ENCODE results near the gene MRPS10.
A peak's percentile ranks its signal among the peaks of the same experiment; 100 is the strongest.
"Not testable (repeated sequence)": the region's sequence is repeated elsewhere in the genome, so short reads cannot be mapped to it uniquely, and the experiment has no call there.

MRPS10 gene

DNA sequence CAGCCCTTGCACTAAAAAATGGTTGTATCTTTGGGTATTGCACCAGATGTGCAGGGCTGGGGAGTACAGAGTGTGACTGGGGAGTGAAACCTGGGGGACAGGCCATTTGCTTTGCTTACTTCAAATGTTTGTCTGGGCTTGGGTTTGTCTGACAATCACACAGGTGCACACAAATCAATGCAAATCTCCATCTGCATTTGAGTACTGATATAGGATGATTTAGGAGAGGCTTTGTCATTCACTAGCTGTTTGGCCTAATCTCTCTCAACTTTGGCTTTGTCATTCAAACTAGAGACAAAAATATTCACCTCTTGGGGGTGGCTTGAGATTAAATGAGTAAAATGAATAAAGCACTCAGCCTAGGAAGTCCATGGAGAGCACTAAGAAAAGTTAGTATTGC lies 40.7 kb downstream of the MRPS10 start:
- no peak for DNase-seq (ENCODE audit: low read depth in 2 of 2)

DNA sequence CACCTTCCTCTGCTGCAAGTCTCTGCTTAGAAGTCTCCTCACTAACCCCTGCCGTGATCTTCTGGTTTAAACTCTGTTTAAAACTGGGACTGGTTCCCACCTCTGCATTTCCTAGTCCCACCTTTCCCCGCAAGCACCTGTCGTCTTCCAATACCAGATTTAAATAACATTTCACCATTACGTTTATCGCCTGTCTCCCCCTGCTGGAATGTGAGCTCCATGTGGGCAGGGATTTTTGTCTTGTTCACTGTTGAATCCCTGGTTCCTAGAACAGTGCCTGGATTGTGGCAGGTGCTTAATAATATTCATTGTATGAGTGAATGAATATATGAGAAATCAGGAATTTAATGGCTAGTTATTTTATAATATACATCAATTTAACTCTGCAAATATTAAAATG lies 41.8 kb downstream of the MRPS10 start:
- DNase-seq (ENCODE audit: low read depth in 2 of 2), result no peak

DNA sequence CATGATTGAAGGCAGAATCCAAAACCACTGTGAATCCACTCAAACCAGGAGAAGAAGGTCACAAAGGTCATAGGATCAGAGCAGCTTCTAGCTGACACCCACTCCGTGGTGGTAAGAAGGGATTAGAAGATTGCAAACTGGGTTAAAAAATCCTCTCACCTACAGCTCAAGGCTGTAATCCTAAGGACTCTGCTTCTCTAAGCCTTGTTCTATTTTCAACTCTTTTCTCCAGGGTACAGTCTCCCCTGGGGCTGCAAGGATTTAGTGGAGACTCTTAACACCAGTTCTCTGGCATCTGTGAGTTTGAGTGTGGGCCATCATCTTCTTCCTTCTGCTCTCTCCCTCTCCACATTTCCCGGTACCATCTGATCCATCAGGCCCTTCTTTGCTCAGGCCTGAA lies 44.6 kb downstream of the MRPS10 start, which contains the start of gene GUCA1A:
Gene GUCA1A (plus strand): TSS at position 264 of the 400 bp plus-strand sequence. CDS start 250 bp downstream, outside the sequence.
- DNase-seq (ENCODE audit: low read depth in 2 of 2), result no peak

DNA sequence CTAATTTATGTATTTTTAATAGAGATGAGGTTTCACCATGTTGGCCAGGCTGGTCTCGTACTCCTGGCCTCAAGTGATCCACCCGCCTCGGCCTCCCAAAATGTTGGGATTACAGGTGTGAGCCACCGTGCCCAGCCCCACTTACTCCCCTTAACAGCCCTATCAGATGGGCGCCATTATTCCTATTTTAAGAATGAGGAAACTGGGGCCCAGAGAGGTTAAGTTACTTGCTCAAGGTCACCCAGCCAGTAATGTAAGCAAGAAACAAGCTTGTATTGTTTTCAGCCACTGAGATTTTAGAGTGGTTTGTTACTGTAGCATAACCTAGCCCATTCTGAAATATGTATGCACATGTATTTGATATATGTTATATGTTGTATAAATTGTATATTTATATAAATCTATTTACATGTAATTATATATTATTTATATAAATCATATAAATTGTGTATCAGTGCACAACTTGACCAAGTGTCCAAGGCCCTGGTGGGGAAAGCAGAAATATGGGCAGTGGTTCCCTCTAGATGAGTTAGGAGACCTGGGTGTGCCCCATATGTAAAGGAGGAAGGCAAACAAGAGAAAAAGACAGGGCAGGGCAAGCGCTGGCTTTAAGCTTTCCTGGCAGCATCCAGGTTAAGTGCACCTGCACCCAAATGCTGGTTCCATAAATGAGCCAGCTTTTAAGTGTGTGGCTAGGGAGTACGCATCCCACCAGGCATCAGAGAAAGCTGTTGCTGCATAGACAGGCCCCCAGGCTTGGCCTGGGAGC lies 45.7 kb downstream of the MRPS10 start:
- DNase-seq (ENCODE audit: low read depth in 2 of 2), result no peak

DNA sequence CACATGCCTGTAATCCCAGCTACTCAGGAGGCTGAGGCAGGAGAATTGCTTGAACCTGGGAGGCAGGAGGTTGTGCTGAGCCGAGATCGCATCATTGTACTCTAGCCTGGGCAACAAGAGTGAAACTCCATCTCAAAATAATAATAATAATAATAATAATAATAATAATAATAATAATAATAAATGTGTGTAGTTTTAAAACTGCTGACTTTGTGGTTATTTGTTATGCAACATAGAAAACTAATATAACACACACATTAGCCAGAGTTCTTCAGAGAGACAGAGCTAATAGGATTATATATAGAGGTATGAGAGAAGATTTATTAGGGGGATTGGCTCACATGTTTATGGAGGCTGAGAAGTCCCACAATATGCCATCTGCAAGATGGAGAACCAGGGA lies 47.9 kb downstream of the MRPS10 start:
- DNase-seq (ENCODE audit: low read depth in 2 of 2), result not testable (repeated sequence)

DNA sequence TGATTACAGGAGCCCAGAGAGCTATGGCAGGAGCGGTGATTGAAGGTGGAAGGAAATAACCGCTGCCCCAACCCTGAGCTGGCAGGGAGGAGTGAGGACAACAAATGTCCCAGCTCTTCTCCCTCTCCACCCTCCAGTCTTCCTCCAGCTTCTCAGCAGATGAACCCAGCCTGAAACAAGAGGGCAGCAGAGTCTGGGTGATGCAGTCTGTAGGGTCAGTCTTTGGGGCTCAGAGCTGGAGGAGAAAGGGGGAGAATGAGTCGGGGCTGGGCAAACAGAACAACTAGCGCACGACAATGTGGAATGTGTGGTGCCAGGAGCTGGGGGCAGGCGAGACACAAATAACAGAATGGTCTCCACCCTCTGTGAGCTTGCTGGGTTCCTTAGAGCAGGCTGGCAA lies 49.0 kb downstream of the MRPS10 start:
- no peak for DNase-seq (ENCODE audit: low read depth in 2 of 2)

DNA sequence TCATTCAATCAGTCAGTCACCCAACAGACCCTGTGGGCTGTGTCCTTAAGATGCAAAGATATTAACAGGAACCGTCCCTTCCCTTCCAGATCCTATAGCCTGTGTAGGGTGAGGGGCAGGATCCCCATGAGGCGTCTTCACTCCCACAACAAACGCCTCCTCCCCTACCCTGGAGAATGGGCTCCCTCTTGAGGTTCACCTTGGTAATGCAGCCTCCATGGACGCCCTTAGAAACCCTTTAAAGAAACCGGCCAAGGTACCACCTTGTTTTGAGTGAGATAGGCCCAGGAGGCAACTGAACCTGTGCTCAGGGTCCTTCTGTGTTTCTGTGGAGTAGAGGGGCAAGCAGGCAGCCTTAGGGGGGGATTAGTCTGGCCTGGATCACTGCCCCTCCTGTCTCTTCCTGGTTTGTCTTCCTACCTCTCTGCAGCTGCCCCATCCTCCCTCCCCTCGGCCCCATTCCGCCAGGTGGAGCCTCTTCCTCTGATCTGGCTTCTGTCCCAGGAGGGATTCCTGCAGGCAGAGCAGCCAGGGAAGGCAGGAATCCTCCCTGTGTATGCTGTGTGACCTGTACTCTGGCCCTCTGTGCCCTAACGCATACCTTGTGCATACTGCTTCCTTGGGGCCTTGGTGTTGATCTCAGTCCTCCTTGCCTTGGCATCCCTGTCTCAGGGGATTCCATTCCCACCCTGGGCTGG lies 51.1 kb downstream of the MRPS10 start:
- peak; percentile 66 to 82 for DNase-seq (ENCODE audit: low read depth in 2 of 2)

DNA sequence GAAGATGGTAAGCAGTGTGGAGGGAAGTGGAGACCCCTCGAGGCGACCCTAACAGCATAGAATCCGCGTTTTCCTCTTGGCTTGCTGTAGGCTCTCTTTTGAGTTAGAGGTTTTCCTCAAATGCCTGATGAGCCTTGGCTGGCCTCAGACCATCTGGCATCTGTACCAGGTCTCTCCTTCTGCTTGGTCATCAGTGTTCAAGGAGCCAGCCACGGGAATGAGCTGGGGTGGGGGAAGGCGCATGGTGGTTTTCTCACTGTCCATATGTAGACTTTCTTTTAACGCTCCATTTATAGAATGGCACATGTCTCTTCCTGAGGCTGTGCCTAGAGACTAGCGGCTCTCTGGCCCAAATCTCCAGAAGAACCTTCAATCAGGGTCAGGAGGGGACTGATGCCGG lies 52.6 kb downstream of the MRPS10 start:
- DNase-seq (ENCODE audit: low read depth in 2 of 2), result no peak

DNA sequence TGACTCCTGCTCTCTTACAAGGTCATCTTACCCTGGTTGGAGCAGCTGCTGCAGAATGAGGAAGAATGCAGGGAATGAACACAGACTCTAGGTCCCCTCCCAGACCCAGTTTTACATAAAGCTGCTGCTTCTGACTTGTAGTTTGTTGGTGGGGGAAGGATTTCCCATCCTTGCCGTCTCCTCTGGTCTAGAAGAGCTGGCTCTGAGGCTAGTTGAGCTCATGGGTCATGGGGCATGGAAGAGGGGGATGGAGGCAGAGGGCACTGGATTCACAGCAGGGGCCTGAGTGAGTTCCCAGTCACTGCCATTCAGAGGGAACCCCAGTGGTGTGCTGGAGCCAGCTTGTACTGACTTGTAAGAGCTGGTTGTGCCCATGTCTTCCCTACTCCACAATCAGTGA lies 53.7 kb downstream of the MRPS10 start:
- DNase-seq (ENCODE audit: low read depth in 2 of 2), result no peak

DNA sequence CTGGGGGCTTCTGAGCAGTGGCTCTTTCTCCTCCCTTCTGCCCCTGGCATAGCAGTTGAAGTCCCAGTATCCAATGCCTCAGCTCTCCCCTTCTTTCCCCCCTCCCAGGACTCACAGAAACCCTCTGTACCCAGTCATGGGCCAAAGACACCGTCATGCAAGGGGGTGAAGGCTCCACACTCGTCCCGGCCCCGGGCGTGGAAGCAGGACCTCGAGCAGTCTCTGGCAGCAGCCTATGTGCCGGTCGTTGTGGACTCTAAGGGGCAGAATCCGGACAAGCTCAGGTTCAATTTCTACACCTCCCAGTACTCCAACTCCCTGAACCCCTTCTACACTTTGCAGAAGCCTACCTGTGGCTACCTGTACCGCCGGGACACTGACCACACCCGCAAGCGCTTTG lies 54.8 kb downstream of the MRPS10 start:
- DNase-seq (ENCODE audit: low read depth in 2 of 2), result no peak

DNA sequence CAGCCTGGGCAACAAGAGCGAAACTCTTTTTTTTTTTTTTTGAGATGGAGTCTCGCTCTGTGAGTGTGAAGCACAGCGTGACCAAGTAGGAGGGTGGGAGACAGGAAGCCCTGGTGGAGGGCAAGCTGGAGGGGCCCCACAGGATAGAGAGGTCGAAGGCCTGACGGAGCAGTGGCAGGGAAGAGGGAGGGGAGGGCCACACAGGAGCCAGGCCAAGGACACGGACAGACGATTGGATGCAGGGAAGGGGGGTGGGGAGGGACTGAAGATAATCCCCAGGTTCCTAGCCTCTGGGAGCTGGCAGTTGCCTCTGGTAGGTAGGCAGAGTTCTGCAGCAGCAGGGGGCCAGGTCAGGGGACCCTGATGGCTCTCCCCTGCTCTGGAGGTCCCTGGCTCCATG lies 55.3 kb downstream of the MRPS10 start:
- DNase-seq (ENCODE audit: low read depth in 2 of 2), result no peak

DNA sequence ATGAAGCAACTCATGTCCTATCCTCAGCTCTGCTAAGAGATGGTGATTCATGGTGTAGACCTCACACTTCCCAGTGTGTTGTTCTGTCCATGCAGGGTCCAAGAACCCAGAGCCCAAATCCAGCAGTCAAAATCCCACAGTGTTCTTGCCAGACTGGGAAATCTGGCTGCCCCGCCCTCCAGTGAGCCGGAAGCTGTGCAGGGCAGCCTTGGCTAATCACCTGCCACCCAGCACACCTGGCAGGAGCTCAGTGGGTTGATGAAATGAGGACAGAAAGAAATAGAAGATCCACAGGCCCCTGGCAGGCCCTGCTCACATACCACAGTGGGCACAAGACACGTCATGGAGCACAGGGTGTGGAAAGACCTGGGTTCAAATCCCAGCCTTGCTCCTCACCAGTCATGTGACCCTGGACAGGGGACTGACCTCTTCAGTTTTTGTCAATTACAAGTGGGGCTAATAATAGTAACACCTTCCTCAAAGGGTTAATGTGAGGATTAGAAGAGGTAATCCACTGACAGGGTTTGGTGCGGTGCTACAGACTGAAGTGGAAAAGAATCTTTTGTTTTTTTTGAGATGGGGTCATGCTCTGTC lies 58.1 kb downstream of the MRPS10 start:
- no peak for DNase-seq (ENCODE audit: low read depth in 2 of 2)

DNA sequence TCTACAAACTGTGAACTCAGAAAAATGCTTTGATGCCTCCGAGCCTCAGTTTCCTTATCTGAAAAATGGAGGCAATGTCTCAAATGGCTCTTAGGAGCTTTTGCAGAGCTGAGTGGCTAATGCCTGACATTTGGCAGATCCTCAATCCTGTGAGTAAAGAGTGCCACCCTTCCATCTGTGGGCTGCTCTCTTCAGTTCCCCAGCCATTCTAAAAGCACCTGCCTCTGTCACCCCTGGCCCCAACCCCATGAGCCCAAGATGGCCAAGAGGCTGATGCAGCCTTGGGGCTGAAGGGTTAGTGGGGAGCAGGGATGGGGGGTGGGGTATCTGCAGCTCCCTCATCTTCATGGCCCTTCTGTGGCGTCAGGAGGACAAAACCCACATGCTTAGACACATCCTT lies 59.0 kb downstream of the MRPS10 start:
- no peak for DNase-seq (ENCODE audit: low read depth in 2 of 2)

DNA sequence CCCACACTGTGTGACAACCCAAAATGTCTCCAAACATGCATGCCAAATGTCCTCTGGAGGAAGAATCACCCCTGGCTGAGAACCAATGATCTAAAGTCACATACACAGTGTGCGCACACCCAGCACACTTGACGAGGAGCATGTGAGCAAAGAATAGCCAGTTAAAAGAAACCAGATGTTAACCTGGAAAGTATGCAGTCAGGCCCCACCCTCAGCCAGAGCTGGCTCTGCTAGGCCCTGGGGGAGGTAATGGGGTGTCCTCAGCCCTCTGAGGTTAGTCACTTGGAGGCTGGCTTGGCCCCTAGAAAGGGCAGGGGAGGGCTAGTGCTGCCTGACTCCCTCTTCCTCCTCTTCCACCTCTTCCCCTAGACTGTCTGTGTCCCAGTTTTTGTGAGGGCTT lies 59.6 kb downstream of the MRPS10 start:
- DNase-seq (ENCODE audit: low read depth in 2 of 2), result no peak

Measured in stimulated activated CD4-positive, alpha-beta T cell treated with anti-CD3 and anti-CD28 coated beads, Interleukin-4, amount 100 ng/mL, for 48 hours (primary cell).